ENCODE results near the gene MB21D2. TPM values are rescaled to one million over a fixed set of nuclear protein-coding genes. Genes with fewer than 3 reads are reported as not detected.

The MB21D2 gene
- total RNA-seq, 4 donors from 2014 or later, result 5.0 to 21.8 (median 11.9) TPM

GRCh38 chr3:192812743-192813383 is 104.8 kb downstream of the MB21D2 start:
- peak in 1 of 2 donors; percentile 34 for DNase-seq
- no peak overlapping the region for H3K27ac ChIP-seq
- H3K4me3 ChIP-seq, result no peak overlapping the region
- intact Hi-C loops (cut with DNase I; ENCODE audit: low total_unique reads), result no loop called here
- H3K4me1 ChIP-seq, result peaks cover 0 to 7% of the 10 kb centered on the region in 2 donors
- H3K36me3 ChIP-seq, result no peaks in the 10 kb centered on the region
- H3K9me3 ChIP-seq, result no peaks in the 10 kb centered on the region
- TF ChIP-seq POLR2A (IDR thresholded peaks at IDR 0.05), result no peak
- TF ChIP-seq CTCF (IDR thresholded peaks at IDR 0.05), result peak; percentile 53 to 71 (median 59)
- H3K27me3 ChIP-seq, result no peaks in the 10 kb centered on the region

GRCh38 chr3:192805711-192806110 is 111.9 kb downstream of the MB21D2 start:
- Histone ChIP-seq H3K4me3 (no peak overlapping the region), H3K9me3 (no peaks in the 10 kb centered on the region), H3K27ac (no peak overlapping the region), H3K4me1 (no peaks in the 10 kb centered on the region), H3K27me3 (no peaks in the 10 kb centered on the region), H3K36me3 (no peaks in the 10 kb centered on the region)
- TF ChIP-seq CTCF (IDR thresholded peaks at IDR 0.05), result no peak
- TF ChIP-seq POLR2A (IDR thresholded peaks at IDR 0.05), result no peak
- intact Hi-C loops (cut with DNase I; ENCODE audit: low total_unique reads), result no loop called here
- no peak for DNase-seq

- H3K4me3 ChIP-seq, result no peak overlapping the region
- no peaks in the 10 kb centered on the region for H3K4me1 ChIP-seq
- no peak overlapping the region for H3K27ac ChIP-seq
- no peaks in the 10 kb centered on the region for H3K36me3 ChIP-seq
- no peaks in the 10 kb centered on the region for H3K9me3 ChIP-seq
- no peak for DNase-seq
- no peak for TF ChIP-seq CTCF (IDR thresholded peaks at IDR 0.05)
- no peak for TF ChIP-seq POLR2A (IDR thresholded peaks at IDR 0.05)
- intact Hi-C loops (cut with DNase I; ENCODE audit: low total_unique reads), result no loop called here
- H3K27me3 ChIP-seq, result no peaks in the 10 kb centered on the region
Observed at GRCh38 chr3:192804502-192804901, 113.2 kb downstream of the MB21D2 start.

- Histone ChIP-seq H3K27ac (no peak overlapping the region), H3K36me3 (no peaks in the 10 kb centered on the region), H3K27me3 (no peaks in the 10 kb centered on the region), H3K9me3 (no peaks in the 10 kb centered on the region), H3K4me3 (no peak overlapping the region), H3K4me1 (no peaks in the 10 kb centered on the region)
- intact Hi-C loops (cut with DNase I; ENCODE audit: low total_unique reads), result no loop called here
- TF ChIP-seq POLR2A (IDR thresholded peaks at IDR 0.05), result no peak
- TF ChIP-seq CTCF (IDR thresholded peaks at IDR 0.05), result peak; percentile 24 to 33 (median 28)
- no peak for DNase-seq
Observed at GRCh38 chr3:192802957-192803899, 114.4 kb downstream of the MB21D2 start.

- no peaks in the 10 kb centered on the region for H3K4me1 ChIP-seq
- H3K27me3 ChIP-seq, result no peaks in the 10 kb centered on the region
- intact Hi-C loops (cut with DNase I; ENCODE audit: low total_unique reads), result no loop called here
- no peaks in the 10 kb centered on the region for H3K36me3 ChIP-seq
- no peak overlapping the region for H3K4me3 ChIP-seq
- no peak for DNase-seq
- no peak overlapping the region for H3K27ac ChIP-seq
- H3K9me3 ChIP-seq, result no peaks in the 10 kb centered on the region
- TF ChIP-seq POLR2A (IDR thresholded peaks at IDR 0.05), result no peak
- TF ChIP-seq CTCF (IDR thresholded peaks at IDR 0.05), result no peak
Observed at GRCh38 chr3:192801985-192802384, 115.7 kb downstream of the MB21D2 start.
